HAP-1 (cell line): Measurements from ENCODE around the gene DHFR2.
A peak's percentile ranks its signal among the peaks of the same experiment; 100 is the strongest.
"Not testable (repeated sequence)": the region's sequence is repeated elsewhere in the genome, so short reads cannot be mapped to it uniquely, and the experiment has no call there.

Experiments
- DNase-seq, 2 experiments: peaks; one replicate each; pipeline ENCODE4 v3.0.0-alpha.2; 2016 to 2020; ENCODE audit warnings: low spot score in 2 of 2
- H3K27me3 ChIP-seq: fragments of 250-450 bp; sonication (Bioruptor Pico); 2 replicates; pipeline ENCODE4 v1.5.1; 2020; ENCODE audit warnings: low read depth, mild to moderate bottlenecking, moderate library complexity
- H3K36me3 ChIP-seq: fragments of 250-450 bp; sonication (Bioruptor Pico); replicated peaks from 2 replicates; pipeline ENCODE4 v1.5.1; 2020; ENCODE audit warnings: mild to moderate bottlenecking
- H3K4me1 ChIP-seq: fragments of 250-450 bp; sonication (Bioruptor Pico); 2 replicates; pipeline ENCODE4 v1.5.1; 2020; ENCODE audit warnings: mild to moderate bottlenecking
- H3K4me3 ChIP-seq: fragments of 250-450 bp; sonication (Bioruptor Pico); 2 replicates; pipeline ENCODE4 v1.5.1; 2020; ENCODE audit warnings: mild to moderate bottlenecking, moderate library complexity
- H3K9me3 ChIP-seq: fragments of 250-450 bp; sonication (Bioruptor Pico); 2 replicates; pipeline ENCODE4 v1.5.1; 2020; ENCODE audit warnings: mild to moderate bottlenecking, moderate library complexity
- in situ Hi-C: fragments of 300-500 bp; cut with MboI; formaldehyde crosslinking; loops from 3 replicates; pipeline ENCODE4 v1.14.3; 2020; ENCODE audit warnings: low sequenced_read_pairs, inconsistent platforms, mixed read lengths

Gene DHFR2

DNA sequence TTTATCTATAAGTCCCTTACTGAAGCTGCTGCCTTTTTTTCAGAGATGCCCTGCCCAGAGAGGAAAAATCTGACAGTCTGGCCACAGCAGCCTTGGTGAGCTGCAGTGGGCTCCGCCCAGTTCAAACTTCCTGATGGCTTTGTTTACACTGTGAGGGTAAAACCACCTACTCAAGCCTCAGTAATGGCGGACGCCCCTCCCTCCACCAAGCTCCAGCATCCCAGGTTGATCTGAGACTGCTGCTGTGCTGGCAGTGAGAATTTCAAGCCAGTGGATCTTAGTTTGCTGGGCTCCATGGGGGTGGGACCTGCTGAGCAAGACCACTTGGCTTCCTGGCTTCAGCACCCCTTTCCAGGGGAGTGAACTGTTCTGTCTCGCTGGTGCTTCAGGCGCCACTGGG, 17.8 kb upstream of the DHFR2 start:
- H3K27me3 ChIP-seq, H3K4me1 ChIP-seq, H3K36me3 ChIP-seq, H3K4me3 ChIP-seq, in situ Hi-C loops, H3K9me3 ChIP-seq, DNase-seq: not testable (repeated sequence)

DNA sequence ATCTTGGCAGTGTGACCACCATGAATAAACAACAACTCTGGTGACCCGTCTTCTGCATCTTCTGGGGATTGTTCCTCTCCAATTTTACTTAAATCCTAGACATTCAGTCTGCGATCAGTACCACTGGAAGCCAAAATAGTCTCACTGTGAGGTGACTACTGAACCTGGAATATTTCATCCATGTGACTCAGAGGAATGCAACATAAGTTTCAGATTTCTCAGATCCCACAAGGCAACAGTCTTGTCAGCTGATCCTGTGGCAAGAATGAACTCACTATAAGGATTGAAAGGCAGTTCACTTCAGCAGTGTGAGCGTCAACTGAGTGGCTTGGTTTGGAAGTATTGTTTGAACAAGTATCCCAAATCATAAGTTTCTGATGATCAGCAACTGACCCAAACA, 13.3 kb upstream of the DHFR2 start:
- no peak for DNase-seq
- in situ Hi-C loops = no loop called here
- no peaks in the 10 kb centered on the region for H3K36me3 ChIP-seq

DNA sequence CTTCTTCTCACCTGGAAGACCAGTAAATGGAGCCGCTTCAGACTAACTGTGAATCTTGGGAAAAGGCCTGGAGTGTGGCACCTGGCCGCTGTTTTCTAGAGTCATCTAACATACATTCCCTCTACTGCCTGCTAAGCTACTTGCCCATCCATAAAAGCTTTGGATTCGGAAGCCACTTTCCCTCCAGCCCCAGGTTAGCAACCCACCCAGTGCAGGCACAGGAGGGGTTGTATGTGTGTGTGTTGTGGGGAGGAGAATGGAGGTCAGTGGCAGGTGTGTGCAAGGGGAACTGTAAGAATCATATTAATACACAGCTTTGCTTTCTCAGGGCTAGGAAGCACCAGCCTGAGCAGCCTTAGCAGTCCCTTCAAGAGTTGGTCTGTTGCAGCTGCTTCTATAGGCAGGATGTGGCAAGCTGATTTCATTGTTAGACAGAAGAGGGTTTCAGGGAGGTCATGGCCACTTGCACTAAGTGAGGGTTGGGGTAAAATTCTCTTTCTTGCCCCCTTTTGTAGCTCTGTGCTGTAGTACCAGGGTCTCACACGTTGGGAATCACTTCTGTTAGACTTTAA, 9.1 kb upstream of the DHFR2 start:
- H3K9me3 ChIP-seq = no peaks in the 10 kb centered on the region
- DNase-seq = no peak
- in situ Hi-C loops = no loop called here
- H3K4me3 ChIP-seq = no peak overlapping the region
- no peaks in the 10 kb centered on the region for H3K4me1 ChIP-seq
- no peaks in the 10 kb centered on the region for H3K27me3 ChIP-seq
- no peaks in the 10 kb centered on the region for H3K36me3 ChIP-seq

More for the DNA sequence above, 13.3 kb upstream of the DHFR2 start:
- Histone ChIP-seq H3K4me3 (no peak overlapping the region), H3K9me3 (no peaks in the 10 kb centered on the region), H3K4me1 (no peaks in the 10 kb centered on the region), H3K27me3 (no peaks in the 10 kb centered on the region)

DNA sequence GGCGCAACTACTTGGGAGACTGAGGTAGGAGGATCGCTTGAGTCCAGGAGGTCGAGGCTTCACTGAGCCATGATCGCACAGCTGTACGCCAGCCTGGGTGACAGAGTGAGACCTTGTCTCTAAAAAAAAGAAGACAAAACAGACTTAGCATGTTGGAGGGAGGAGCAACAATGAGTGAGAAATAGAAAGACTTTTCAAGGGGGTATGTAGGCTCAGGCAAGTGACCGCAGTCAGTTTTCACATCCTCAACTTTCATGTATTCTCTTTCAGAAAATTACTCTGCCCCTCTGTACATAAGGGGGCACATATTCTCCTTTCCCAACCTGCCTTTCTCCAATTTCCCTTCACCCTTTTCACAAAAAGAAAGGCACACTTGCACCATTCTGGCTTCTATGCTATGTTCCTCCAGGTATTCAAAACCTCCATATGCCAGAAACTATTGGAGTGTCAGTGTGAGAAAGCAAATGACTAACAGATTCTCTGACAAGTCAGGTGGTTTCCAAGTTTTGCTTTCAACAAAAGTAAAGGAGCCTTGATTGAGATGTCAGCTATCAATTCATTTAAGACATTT, 7.7 kb upstream of the DHFR2 start:
- no peaks in the 10 kb centered on the region for H3K36me3 ChIP-seq
- no peaks in the 10 kb centered on the region for H3K9me3 ChIP-seq
- no peak overlapping the region for H3K4me3 ChIP-seq
- no peak for DNase-seq
- in situ Hi-C loops = no loop called here
- H3K4me1 ChIP-seq = no peaks in the 10 kb centered on the region
- no peaks in the 10 kb centered on the region for H3K27me3 ChIP-seq

DNA sequence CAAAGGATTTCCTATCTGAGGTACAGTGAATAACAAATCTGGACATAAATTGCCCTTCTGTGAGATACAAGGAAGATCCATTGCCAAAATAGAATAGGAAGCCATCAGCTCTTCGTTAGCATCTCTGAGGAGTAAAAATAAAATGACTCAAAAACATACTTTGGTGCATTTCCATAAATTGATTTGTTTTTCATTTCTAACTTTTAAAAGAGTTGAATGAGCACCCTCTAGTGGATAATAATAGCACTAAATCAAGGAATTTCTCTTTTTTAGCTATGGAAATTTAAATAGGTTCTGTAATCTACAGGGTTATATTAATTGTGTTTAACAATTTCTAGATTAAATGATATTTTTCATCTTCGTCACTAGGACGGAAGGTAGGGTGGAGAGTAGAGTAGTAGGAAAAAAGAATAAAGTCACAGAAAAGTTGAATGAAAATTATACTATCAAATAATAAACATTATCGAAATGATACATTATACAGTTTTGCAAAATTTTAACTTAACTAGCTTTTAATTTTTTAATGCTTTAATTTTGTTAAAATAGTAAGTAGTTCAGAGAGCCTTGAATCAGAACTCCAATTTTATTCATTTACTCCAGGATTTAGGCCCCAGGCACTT, 6.6 kb upstream of the DHFR2 start:
- H3K4me3 ChIP-seq = no peak overlapping the region
- H3K36me3 ChIP-seq = no peaks in the 10 kb centered on the region
- H3K4me1 ChIP-seq = peaks cover 4% of the 10 kb centered on the region
- in situ Hi-C loops = no loop called here
- H3K9me3 ChIP-seq = no peaks in the 10 kb centered on the region
- peak in 1 of 2 experiments; percentile 49 for DNase-seq
- no peaks in the 10 kb centered on the region for H3K27me3 ChIP-seq

DNA sequence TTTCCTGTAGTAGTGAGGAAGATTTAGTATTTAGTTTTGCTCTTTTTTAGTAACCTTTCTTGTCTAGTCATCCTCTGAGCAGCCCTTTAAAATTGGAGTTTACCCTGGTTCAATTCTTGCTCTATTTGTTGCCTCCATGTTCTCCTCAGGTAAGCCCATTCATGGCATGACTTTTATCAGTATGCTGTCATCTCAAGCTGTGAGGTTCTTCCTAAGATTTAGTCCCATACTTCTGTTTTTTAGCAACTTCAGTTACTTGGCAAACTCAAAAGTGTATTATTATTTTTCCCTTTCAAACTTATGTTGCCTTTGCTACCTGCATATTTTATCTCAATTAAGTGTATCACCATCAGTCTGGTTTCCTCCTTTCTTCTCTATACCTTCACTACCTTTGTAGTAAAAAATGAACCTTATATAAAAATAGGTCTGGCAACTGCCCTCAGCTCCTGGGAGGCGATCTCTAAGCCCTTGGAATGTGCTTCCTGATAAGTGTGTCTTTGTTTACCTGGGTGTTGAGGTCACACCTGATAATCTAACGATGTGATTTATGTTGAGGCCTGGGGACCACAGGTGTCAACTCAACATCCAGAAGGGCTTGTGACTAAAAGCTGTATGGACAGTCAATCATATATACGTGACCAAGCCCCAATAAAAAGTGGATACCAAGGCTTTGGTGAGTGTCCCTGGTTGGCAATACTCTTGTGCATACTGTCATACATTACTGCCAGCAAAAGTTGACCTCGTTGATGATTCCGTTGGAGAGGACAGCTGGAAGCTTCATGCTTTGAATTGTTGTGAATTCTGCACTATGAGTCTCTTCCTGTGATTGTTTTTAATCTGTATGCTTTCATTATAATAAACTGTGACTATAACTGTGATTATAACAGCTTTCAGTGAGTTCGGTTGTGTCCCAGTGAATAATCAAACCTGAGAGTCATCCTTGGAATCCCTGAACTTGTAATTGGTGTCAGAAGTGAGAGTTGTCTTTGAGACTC, 4.1 kb upstream of the DHFR2 start:
- H3K27me3 ChIP-seq = no peaks in the 10 kb centered on the region
- H3K9me3 ChIP-seq = no peaks in the 10 kb centered on the region
- H3K4me3 ChIP-seq = no peak overlapping the region
- peaks cover 12% of the 10 kb centered on the region for H3K4me1 ChIP-seq
- no peak for DNase-seq
- in situ Hi-C loops = no loop called here
- no peaks in the 10 kb centered on the region for H3K36me3 ChIP-seq

DNA sequence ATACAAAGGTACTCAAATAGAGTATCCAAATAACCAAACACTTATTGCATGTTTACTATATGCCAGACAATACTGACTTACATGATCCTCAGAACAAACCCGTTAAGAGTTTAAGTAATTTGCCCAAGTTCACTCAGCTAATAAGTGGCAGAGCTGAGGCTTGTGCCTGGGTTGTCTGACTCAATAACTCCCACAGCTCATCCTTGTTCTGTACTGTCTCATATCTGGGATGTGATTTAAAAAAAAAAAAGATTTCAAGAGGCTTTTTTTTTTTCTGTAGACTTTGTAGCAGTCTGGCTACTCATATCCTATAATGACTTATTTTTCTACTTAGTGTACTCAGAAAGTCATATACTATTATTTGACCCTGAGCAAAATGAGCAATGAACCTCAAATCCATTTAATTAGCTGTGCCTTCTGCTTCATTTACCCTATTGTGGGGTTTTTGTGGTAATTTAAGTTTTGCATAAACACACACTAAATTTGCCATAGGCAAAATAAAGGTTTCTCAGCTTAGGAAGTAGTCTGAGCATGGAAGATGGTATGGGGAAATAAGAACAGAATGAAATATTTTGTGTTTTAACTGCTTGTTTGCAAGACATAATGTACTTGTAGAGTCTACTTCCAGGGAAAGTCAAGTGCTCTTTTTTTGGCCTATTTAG, 3.2 kb upstream of the DHFR2 start:
- H3K36me3 ChIP-seq = no peaks in the 10 kb centered on the region
- no peaks in the 10 kb centered on the region for H3K27me3 ChIP-seq
- H3K9me3 ChIP-seq = no peaks in the 10 kb centered on the region
- H3K4me3 ChIP-seq = no peak overlapping the region
- in situ Hi-C loops = no loop called here
- peaks cover 14% of the 10 kb centered on the region for H3K4me1 ChIP-seq
- no peak for DNase-seq

DNA sequence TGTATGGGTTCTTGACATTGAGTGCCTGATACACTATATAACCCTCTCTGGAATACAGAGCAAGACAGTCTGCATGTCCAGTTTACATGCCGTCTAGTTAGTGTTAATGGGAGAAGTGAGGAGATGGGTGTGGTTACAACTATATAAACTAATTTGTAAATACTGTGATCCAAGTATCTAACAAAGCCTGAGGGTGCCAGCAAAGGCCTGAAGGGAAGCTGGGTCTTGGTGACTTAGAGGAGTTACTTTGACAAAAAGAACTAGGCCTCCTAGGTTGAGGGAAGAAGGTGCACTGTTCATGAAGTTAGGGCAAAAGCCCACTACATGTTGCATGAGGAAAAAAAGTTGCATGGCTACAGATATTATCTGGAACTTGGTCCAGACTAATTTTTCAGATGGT, 2.4 kb upstream of the DHFR2 start:
- Histone ChIP-seq H3K4me1 (peaks cover 14% of the 10 kb centered on the region), H3K9me3 (no peaks in the 10 kb centered on the region), H3K36me3 (no peaks in the 10 kb centered on the region), H3K27me3 (no peaks in the 10 kb centered on the region), H3K4me3 (no peak overlapping the region)
- no peak for DNase-seq
- in situ Hi-C loops = no loop called here

DNA sequence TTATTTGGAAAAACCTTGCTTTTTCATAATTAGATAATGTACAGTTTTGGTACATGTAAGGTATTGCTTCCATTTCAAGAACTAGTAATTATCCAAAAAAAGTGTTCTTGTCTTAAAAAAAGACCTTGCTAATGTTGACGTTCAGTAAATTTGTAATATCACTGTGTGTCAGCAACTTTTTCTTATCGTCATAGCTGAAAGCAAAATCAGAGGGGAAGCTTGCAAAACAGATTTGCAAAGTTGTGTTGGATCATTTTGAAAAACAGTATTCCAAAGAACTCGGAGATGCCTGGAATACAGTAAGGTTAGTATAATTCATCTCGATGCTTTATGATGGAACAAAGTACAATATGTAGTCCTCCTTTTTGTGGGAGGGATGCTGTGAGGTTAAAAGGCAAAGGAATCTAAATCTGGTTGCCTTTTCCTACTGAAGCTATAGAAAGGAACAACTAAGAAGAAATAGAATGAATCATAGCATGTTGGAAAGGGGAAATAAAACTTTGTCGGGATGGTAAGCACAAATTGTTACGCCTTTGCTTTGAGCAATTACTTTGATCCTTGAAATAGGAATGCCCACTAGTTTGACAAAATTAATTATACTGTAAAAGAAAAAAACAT, 1.6 kb upstream of the DHFR2 start:
- H3K4me1 ChIP-seq = peaks cover 14% of the 10 kb centered on the region
- H3K4me3 ChIP-seq = peak overlapping the region; percentile 74
- no peaks in the 10 kb centered on the region for H3K9me3 ChIP-seq
- in situ Hi-C loops = no loop called here
- no peaks in the 10 kb centered on the region for H3K27me3 ChIP-seq
- no peak for DNase-seq
- no peaks in the 10 kb centered on the region for H3K36me3 ChIP-seq

DNA sequence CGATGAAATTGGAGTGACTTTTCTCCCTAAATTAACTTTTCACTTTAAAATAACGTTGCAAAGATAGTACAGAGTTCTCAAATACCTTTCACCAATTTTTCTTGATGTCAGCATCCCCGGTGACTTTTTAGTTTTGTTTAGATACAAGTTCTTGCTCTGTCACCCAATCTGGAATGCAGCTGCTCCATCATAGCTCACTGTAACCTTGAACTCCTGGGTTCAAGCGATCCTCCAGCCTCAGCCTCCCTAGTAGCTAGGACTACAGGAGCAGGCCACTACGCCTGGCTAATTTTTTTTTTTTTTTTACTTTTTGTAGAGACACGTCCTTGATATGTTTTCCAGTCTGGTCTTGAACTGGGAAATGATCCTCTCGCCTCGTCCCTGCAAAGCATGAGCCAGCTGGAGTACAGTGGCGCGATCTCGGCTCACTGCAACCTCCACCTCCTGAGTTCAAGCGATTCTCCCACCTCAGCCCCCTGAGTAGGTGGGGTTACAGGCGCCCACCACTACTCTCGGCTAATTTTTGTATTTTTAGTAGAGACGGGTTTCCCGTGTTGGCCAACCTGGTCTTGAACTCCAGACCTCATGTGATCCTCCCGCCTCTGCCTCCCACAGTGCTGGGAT, 892 bp upstream of the DHFR2 start:
- Histone ChIP-seq H3K9me3 (no peaks in the 10 kb centered on the region), H3K4me3 (peak overlapping the region; percentile 74), H3K4me1 (peaks cover 14% of the 10 kb centered on the region), H3K27me3 (no peaks in the 10 kb centered on the region), H3K36me3 (no peaks in the 10 kb centered on the region)
- in situ Hi-C loops = no loop called here
- DNase-seq = peak in 1 of 2 experiments; percentile 15

DNA sequence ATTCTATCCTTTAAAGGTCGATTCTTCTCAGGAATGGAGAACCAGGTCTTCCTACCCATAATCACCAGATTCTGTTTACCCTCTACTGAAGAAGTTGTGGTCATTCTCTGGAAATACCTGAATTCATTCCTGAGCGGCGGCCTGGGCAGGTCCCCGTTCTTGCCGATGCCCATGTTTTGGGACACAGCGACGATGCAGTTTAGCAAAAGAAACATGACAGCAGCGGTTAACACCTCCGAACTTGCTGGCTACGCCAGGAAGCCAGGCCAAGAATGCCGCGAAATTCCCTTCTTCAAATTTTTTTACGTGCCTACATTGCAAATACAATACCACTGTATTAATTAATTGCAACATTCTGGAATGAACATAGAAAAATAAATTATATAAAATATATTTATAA, 1.4 kb downstream of the DHFR2 start:
- H3K4me1 ChIP-seq = peaks cover 14% of the 10 kb centered on the region
- H3K9me3 ChIP-seq = no peaks in the 10 kb centered on the region
- in situ Hi-C loops = no loop called here
- no peak overlapping the region for H3K4me3 ChIP-seq
- no peak for DNase-seq
- no peaks in the 10 kb centered on the region for H3K36me3 ChIP-seq
- no peaks in the 10 kb centered on the region for H3K27me3 ChIP-seq

DNA sequence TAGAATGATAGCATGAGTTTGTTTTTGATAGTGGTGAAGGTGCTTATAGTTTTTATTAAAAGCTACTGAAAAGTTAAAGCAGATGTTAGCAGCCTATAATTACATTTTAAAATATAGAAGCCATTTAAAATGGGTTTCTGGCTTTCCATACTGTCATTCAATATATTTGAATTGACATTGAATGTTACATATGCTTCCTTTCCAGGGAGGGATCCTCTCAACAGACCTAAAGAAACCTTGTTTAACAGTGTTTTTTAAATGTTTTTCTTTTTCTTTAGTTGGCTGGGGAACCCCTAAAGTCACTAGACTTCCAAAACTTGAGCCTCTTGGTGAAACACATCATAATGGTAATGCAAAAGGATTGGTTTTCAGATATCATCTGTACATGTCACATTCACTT, 12.2 kb downstream of the DHFR2 start:
- H3K27me3 ChIP-seq = no peaks in the 10 kb centered on the region
- H3K4me1 ChIP-seq = no peaks in the 10 kb centered on the region
- H3K36me3 ChIP-seq = no peaks in the 10 kb centered on the region
- H3K9me3 ChIP-seq = no peaks in the 10 kb centered on the region
- in situ Hi-C loops = no loop called here
- H3K4me3 ChIP-seq = no peak overlapping the region
- DNase-seq = no peak

DNA sequence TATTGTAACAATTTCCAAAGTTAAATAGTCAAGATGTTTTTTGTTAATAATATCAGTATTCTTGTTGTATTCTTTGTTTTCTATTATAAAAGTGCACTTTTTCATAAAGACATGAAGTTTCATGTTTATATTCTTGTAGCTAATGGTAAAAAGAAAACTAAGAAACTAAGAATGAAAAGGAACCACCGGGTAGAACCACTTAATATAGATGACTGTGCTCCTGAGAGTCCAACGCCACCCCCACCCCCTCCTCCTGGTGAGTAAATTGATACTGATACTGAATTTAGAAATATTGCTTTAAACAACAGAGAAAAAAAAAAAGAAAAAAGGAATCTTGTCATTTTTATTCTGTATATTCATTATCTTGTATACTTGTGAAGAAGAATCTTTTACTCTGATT, 13.4 kb downstream of the DHFR2 start:
- Histone ChIP-seq H3K36me3 (no peaks in the 10 kb centered on the region), H3K4me3 (no peak overlapping the region), H3K4me1 (no peaks in the 10 kb centered on the region), H3K9me3 (no peaks in the 10 kb centered on the region), H3K27me3 (no peaks in the 10 kb centered on the region)
- no peak for DNase-seq
- in situ Hi-C loops = no loop called here
